Cardiac septum (tissue), 1 donor: ENCODE data around the gene ROS1. TPM values are rescaled to one million over a fixed set of nuclear protein-coding genes. Genes with fewer than 3 reads are reported as not detected.
"Not testable (repeated sequence)": the region's sequence is repeated elsewhere in the genome, so short reads cannot be mapped to it uniquely, and the experiment has no call there.

Experiments
- DNase-seq: peaks from one replicate; pipeline ENCODE4 v3.0.0-alpha.2; 2020; ENCODE audit warnings: low spot score
- intact Hi-C: fragments of 100-400 bp; cut with DNase I; formaldehyde crosslinking; loops from one replicate; pipeline ENCODE4 v1.14.0; 2022
- total RNA-seq: library from RNA; stranded (reverse); fragmentation: NEBNext Ultra II Directional; extraction: Animal tissue kit (Norgen Biotek cat#: 25700); gene quantifications from one replicate; pipeline ENCODE4 v1.2.1, GENCODE V29; 2021
- donor health status: DM: no; HTN: no; CAD: no.

Gene ROS1
- total RNA-seq, 1 donor from 2014 or later = 0.05 TPM

GRCh38 chr6:117272032-117272866, 153.5 kb downstream of the ROS1 start:
- DNase-seq = no peak
- intact Hi-C loops = no loop called here

GRCh38 chr6:117270843-117271507, 154.8 kb downstream of the ROS1 start:
- intact Hi-C loops = no loop called here
- DNase-seq = no peak

DNA sequence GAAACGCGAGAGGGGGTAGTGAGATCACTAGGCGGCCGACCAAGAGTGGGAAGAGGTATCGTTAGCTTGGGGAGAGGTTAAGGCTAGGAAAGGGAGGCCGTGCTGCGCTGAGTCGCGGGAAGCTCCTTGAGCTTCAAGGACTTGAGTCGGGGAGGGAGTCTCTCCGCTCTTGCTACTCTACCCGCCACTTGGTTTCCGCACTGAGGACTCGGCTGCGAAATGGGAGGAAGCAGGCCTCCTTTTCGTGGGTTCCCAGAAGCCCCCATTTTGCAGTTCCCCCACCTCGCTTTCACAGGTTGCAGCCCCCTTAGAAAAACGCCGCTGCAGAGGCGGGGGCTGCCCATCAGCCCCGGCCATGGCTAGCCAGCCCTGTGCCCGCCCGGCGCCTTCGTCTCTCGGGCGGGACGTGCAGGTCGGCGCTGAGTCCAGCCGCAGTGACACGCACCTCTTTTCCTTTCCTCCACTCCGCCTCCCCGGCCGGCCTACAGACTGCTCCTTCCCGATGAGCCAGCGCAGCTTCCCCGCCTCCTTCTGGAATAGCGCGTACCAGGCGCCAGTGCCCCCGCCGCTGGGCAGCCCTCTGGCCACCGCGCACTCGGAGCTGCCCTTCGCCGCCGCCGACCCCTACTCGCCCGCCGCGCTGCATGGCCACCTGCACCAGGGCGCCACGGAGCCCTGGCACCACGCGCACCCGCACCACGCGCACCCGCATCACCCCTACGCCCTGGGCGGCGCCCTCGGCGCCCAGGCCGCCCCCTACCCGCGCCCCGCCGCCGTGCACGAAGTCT, 155.5 kb downstream of the ROS1 start:
- no peak for DNase-seq
- intact Hi-C loops = no loop called here

DNA sequence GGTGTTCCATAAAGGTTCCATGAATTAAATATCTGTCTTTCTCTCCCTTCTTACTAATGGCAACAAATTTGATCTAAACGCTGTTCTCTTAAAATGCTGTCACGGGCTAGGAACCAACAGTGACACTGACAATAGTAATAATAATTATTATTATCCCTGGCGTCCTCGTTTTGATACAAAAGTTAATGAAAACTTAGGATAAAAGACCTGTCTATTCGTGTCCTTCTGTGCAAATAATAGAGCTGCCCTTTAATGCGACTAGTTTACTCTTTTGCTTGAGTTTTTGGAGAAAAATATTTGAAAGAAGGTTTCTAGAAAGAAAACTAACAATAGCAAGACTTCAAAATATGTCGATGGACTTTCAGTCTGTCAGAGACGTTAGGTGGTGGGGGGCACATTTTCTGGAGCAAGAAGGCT, 156.1 kb downstream of the ROS1 start:
- intact Hi-C loops = loop anchor here (5.0 to 10.0 kb wide), 4 partner anchors 72 to 295 kb away; no protein-coding TSS in a partner anchor
- DNase-seq = no peak

DNA sequence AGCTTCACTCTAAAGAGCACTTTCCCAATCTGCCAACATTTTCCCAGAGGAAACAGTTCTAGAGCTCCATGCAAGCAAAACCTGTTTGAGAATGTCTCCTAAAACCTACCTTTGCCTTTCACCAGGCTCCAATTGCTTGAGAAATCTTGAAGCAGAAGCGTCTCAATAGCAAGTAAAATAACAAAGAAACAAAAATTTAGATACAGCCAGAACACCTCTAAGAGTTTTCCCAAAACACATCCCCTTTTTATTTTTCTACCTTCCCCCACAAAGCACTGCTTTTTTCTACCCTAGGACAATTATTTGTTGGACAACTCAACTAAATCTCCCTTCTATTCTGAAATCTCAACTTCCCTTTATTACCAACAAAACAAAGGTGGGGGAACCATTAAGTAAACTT, 156.8 kb downstream of the ROS1 start:
- DNase-seq = no peak
- intact Hi-C loops = loop anchor here (5.0 to 10.0 kb wide), 4 partner anchors 72 to 294 kb away; no protein-coding TSS in a partner anchor

- intact Hi-C loops = loop anchor here (5.0 to 10.0 kb wide), 4 partner anchors 71 to 293 kb away; no protein-coding TSS in a partner anchor
- no peak for DNase-seq
These were observed 157.8 kb downstream of the ROS1 start for GRCh38 chr6:117267766-117268534.

GRCh38 chr6:117267054-117267347, 158.7 kb downstream of the ROS1 start:
- intact Hi-C loops = loop anchor here (5.0 to 10.0 kb wide), 4 partner anchors 70 to 292 kb away; no protein-coding TSS in a partner anchor
- DNase-seq = no peak

DNA sequence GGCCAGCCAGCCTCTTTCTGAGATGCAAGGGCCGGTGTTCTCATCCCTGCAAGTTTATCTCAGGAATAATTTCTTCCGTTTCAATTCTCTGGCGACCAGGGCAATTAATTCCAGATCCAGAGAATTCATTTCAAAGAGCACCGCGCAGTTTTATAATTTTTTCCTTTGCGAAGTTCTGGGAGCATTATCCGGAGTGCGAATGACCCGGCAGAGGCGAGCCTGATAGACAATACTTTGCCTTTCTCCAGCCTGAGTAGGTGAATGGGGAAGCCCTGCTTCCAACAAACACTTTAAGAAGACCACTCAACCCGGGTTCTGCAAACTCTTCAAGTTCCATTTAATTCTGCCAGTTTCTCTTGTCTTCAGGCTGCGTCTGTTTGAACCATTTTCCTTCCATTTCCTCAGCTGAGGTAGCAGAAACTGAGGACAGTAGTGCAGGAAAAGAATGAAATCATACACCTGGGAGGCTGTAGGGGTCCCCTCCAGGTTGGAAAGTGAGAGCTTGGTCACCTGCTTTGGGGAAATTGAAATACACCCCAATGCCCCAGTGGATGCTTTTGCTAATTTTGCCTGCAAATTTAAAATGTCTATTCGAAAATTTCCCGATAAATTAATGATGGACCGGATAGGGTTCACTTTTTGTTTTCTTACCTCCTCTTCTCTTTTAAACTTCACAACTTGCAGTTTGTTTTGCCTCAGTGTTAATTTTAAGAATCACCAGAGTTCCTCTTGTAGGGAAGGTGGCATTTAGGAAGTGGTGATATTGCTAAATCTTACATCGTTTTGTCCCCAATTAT, 159.3 kb downstream of the ROS1 start:
- DNase-seq = no peak
- intact Hi-C loops = loop anchor here (5.0 to 10.0 kb wide), 4 partner anchors 69 to 292 kb away; no protein-coding TSS in a partner anchor

DNA sequence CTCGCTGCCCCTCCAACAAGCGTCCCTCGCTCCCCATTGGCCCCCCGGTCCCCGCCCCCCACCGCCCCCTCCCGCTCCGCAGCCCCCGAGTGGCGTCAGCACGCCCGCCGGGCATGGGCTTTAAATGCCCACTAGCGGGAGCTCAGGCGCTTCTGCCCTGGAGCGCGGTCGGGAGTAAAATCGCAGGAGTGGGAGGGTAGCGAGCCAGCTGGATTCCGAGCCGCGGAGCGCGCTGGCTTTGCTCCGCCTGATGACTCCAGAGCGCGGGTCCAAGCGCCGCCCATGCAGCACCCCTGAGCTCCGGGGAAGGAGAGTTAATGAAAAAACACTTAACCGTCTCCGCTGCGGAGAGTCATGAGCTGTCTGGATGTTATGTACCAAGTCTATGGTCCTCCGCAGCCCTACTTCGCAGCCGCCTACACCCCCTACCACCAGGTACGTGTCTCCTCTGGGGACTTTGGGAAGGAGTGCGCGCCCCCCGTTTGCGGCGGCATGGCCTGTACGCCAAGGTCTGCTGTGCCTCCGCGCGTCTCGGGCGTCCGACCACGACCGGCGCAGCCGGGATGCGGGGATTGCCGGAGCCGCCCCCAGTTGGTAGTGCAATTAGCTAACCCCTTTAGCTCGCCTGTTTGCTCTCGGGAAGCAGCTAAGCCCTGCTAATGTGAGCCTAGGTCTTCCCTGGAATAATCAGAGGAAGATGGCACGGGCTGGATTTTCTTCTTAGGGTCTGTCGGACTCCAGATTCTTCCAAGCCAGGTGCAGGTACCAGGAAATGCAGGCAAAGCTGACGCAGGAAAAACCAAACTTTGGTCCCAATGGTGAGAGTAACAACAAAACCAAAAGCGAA, 160.1 kb downstream of the ROS1 start, which contains the start of gene VGLL2:
Gene VGLL2 (plus strand): TSS at position 149 of the 847 bp plus-strand sequence. CDS start 206 bp downstream, at position 355.
- DNase-seq = no peak
- intact Hi-C loops = loop anchor here (5.0 to 10.0 kb wide), 4 partner anchors 68 to 291 kb away; no protein-coding TSS in a partner anchor

DNA sequence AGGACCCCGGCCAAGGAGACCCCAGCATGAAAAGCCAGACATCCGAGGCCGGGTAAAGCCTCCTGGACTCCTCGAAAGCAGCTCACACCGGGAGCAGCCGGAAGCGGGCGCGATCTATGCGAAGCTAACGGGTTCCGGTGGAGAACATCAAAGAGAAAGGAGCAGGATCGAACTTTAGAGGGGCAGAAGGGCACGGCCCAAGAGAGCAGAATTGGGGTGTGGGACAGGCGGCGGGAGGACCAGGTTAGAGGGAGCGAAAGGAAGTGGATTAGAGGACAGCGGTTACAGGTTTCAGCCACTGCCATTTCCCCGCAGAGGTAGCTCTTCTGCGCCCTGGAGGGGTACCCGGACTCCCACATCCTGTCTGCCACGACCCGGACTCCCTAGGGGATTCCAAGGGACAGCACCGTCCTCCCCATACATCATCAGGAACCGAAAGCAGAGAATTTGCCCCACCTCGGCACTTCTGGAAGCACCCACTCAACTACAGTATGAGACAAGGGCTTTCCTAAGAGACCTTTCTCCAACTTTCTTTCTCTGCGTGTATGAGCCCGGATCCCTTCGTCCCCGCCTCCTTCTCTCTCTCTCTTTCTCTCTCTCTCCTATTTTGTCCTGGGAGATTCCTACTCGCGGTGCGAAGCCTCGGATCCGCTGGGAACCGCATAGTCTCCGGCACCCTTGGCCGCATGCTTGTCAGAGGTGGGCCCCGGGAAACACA, 160.9 kb downstream of the ROS1 start:
- intact Hi-C loops = loop anchor here (5.0 to 10.0 kb wide), 4 partner anchors 68 to 290 kb away; no protein-coding TSS in a partner anchor
- no peak for DNase-seq

DNA sequence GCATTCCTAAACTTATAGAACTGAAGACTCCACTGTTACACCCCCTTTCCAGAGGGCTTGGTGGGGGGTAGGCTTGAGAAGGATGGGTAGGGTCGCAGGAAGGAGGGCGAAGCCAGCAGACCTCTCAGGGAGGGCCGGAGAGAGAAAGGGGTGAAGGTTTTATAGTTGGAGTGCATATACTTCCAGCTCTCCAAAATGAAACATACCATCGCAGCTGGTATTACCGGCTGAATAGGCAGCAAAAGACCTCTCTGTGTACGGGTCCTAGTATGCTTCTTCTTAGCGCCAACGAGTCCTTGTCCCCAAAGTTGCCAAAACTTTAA, 161.4 kb downstream of the ROS1 start:
- no peak for DNase-seq
- intact Hi-C loops = loop anchor here (10.0 kb wide), 2 partner anchors 100 to 290 kb away; no protein-coding TSS in a partner anchor

DNA sequence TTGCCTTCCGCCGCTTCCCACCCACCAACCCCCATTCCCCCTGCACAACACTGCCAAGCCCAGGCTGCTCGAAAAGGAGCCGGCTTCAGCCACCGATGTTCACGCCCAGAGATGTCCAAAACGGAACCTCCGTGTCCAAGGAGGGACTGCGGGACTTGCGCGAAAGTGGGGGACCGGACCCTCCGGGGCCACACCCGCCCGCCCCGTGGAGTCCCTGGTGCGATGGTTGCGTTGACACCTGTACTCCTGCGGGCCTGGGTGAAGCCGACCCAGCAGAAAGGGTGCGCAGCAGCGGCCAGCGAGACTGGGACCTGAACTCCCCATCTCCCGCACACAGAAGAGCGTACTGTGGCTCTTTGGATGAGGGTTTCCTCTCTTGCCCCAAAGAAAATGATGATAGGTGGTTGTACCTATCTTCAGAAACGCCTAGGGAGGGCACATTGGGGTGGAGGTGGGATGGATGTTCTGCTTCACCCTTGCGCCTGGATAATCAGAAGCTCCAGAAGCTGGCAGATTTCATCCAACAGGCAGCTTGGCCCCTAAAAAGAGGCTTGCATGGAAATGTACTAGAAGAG, 162.3 kb downstream of the ROS1 start:
- intact Hi-C loops = loop anchor here (10.0 kb wide), 2 partner anchors 99 to 289 kb away; no protein-coding TSS in a partner anchor
- DNase-seq = no peak

DNA sequence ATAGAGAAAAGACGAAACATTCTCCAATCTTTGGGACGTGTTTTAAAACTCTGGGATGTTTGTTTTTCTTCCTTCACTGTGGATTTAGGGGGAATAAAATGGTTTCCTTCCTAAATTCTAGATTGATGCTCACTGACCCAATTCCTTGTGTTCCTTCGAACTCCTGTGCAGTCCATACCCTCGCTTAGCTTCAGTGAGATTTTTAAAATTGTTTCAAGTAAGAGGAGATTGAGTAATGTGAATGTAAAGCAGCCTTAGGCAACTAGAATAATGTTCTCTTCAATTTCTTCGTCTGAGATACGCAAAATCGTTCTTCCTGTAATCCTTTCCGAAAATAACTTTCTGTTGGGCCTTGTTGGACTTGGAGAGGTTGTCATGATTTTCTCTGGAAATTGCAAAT, 162.9 kb downstream of the ROS1 start:
- intact Hi-C loops = loop anchor here (10.0 kb wide), 2 partner anchors 98 to 288 kb away; no protein-coding TSS in a partner anchor
- DNase-seq = no peak

GRCh38 chr6:117253785-117254184, 172.0 kb downstream of the ROS1 start:
- intact Hi-C loops = no loop called here
- DNase-seq = no peak

GRCh38 chr6:117244979-117245378, 180.8 kb downstream of the ROS1 start:
- DNase-seq, intact Hi-C loops: not testable (repeated sequence)

DNA sequence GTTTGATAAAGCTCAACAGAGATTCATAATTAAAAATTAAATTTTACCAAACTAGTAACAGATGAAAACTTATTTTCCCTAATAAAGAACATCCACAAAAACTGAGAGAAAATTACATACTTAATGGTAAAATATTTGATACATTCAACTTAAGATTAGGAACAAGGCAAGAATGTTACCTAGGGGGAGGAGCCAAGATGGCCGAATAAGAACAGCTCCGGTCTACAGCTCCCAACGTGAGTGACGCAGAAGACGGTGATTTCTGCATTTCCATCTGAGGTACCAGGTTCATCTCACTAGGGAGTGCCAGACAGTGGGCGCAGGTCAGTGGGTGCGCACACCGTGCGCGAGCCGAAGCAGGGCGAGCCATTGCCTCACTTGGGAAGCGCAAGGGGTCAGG, 181.2 kb downstream of the ROS1 start:
- intact Hi-C loops, DNase-seq: not testable (repeated sequence)
